GM12872 (cell line): ENCODE results near the gene LCNL1.

Source experiments
- CTCF ChIP-seq: IDR thresholded peaks from 3 replicates; pipeline ENCODE4 v1.5.1; 2011; ENCODE audit warnings: low read depth, mild to moderate bottlenecking, low read length, moderate library complexity; ENCODE audit not compliant: insufficient read depth

Gene LCNL1

GRCh38 chr9:136982232-136983051 is at the start of gene LCNL1:
LCNL1 (plus strand) TSS chr9:136982993; CDS start chr9:136983587, 594 bp downstream.
- no peak for TF ChIP-seq CTCF

- no peak for TF ChIP-seq CTCF
Measured at GRCh38 chr9:136934277-136934676, 48.5 kb upstream of the LCNL1 start.

- TF ChIP-seq CTCF: no peak
Measured at GRCh38 chr9:136935651-136936050, 47.1 kb upstream of the LCNL1 start.

GRCh38 chr9:136936645-136937170 is 46.1 kb upstream of the LCNL1 start:
- no peak for TF ChIP-seq CTCF

- no peak for TF ChIP-seq CTCF
Measured at GRCh38 chr9:136937186-136938001, 45.4 kb upstream of the LCNL1 start.

GRCh38 chr9:136939431-136939995 is 43.3 kb upstream of the LCNL1 start:
- no peak for TF ChIP-seq CTCF

GRCh38 chr9:136939996-136940525 is 42.7 kb upstream of the LCNL1 start:
- TF ChIP-seq CTCF: no peak
